Psoas muscle (tissue), 8 donors: ENCODE measurements around the gene ITPRIP. TPM values are rescaled to one million over a fixed set of nuclear protein-coding genes. Genes with fewer than 3 reads are reported as not detected.

Experiments used
- ATAC-seq, 4 donors: fragments of 200-7000 bp; cut with Tn5 transposase; one replicate each; pipeline ENCODE4 v1.9.1; 2020; ENCODE audit warnings: moderate library complexity in 3 of 4, mild to moderate bottlenecking in 2 of 4
- DNase-seq, 2 donors: peaks; one replicate each; pipeline ENCODE4 v3.0.0-alpha.2; 2020
- H3K27ac ChIP-seq: fragments of 200-600 bp; one replicate; pipeline ENCODE4 v1.8.0; 2022
- H3K27me3 ChIP-seq, 3 donors: fragments of 200-600 bp in 1 of 3; one replicate each; pipeline versions ENCODE4 v1.6.1 to v1.8.0; 2013 to 2022; ENCODE audit warnings: low read length in 2 of 3, mild to moderate bottlenecking in 2 of 3, moderate library complexity in 1 of 3; ENCODE audit not compliant: insufficient read depth in 3 of 3
- H3K36me3 ChIP-seq, 2 donors: fragments of 200-600 bp in 1 of 2; one replicate each; pipeline versions ENCODE4 v1.6.1 to v1.8.0; 2013 to 2022; ENCODE audit warnings: low read depth in 1 of 2, mild to moderate bottlenecking in 1 of 2, moderate library complexity in 1 of 2; ENCODE audit not compliant: insufficient read depth in 1 of 2
- H3K4me1 ChIP-seq: fragments of 200-600 bp; one replicate; pipeline ENCODE4 v1.8.0; 2022
- H3K4me3 ChIP-seq: fragments of 200-600 bp; one replicate; pipeline ENCODE4 v1.8.0; 2022; ENCODE audit warnings: mild to moderate bottlenecking
- H3K9me3 ChIP-seq: fragments of 200-600 bp; one replicate; pipeline ENCODE4 v1.8.0; 2022
- CTCF ChIP-seq: fragments of 200-600 bp; IDR thresholded peaks from one replicate; pipeline ENCODE4 v1.8.0; 2022; ENCODE audit warnings: antibody characterized with exemption
- WGBS, 3 donors: extraction: QIAGEN DNeasy Blood & Tissue Kit; methylation state at CpG; one replicate each; pipeline versions ENCODE4 v1.1.6 to v1.1.7; 2013; 5-methylcytosine and 5-hydroxymethylcytosine counted together
- intact Hi-C, 2 donors: fragments of 100-400 bp; cut with DNase I; formaldehyde crosslinking; loops; one replicate each; pipeline versions ENCODE4 v1.11.0 to v1.14.2; 2022
- polyA plus RNA-seq, 3 donors: library from polyadenylated mRNA; stranded (reverse); fragments of 200-250 nt; gene quantifications; one replicate each; pipeline ENCODE4 v1.2.3, GENCODE V29; 2013
- total RNA-seq, 4 donors: library from RNA; stranded (reverse); fragmentation: NEBNext Ultra II Directional in 2 of 4; extraction: Animal tissue kit (Norgen Biotek cat#: 25700) in 2 of 4; gene quantifications; one replicate each; pipeline versions ENCODE4 v1.2.1 to v1.2.4, GENCODE V29; 2021 to 2023
- donor health status: healthy with polysubstance abuse.
- donor health status: DM: no; HTN: no; CAD: no; lungs with moderate emphysema.
- donor health status: Bipolar disorder and iron deficiency.
- donor health status: healthy.
- donor health status: DM: yes; HTN: yes; CAD: no.
- donor health status: DM: no; HTN: no; CAD: no.
- donor health status: DM: no; HTN: no; CAD: no.
- donor health status: DM: yes; HTN: yes; CAD: no.

Gene ITPRIP
- total and polyA plus RNA-seq, 7 donors = 6.2 to 118 (median 9.7) TPM

- 76 to 78% (median 77%) methylated on average over 7 of the region's 7 CpGs for WGBS, 3 donors
- Histone ChIP-seq H3K9me3 (no peaks in the 10 kb centered on the region), H3K36me3 (peaks cover 9 to 29% of the 10 kb centered on the region in 2 donors), H3K27ac (peak overlapping the region; percentile 39), H3K4me1 (peaks cover 44% of the 10 kb centered on the region), H3K4me3 (no peak overlapping the region), H3K27me3 (no peaks in the 10 kb centered on the region)
- TF ChIP-seq CTCF = no peak
- ATAC-seq (no peak), DNase-seq (peak in 1 of 2 donors; percentile 47)
- intact Hi-C loops = no loop called here
Measured at GRCh38 chr10:104317726-104318299, 20.5 kb downstream of the ITPRIP start.

GRCh38 chr10:104317269-104317710, 21.0 kb downstream of the ITPRIP start:
- Histone ChIP-seq H3K27ac (no peak overlapping the region), H3K36me3 (peaks cover 9 to 33% of the 10 kb centered on the region in 2 donors), H3K9me3 (no peaks in the 10 kb centered on the region), H3K4me3 (no peak overlapping the region), H3K4me1 (peaks cover 38% of the 10 kb centered on the region), H3K27me3 (no peaks in the 10 kb centered on the region)
- WGBS, 3 donors = 29 to 36% (median 31%) methylated on average over 6 of the region's 6 CpGs
- ATAC-seq = peak in 1 of 4 donors; percentile 14
- TF ChIP-seq CTCF = no peak
- intact Hi-C loops = no loop called here
- peak in 1 of 2 donors; percentile 51 for DNase-seq

GRCh38 chr10:104316321-104317099, 21.8 kb downstream of the ITPRIP start:
- intact Hi-C loops = no loop called here
- Histone ChIP-seq H3K27ac (no peak overlapping the region), H3K4me3 (no peak overlapping the region), H3K9me3 (no peaks in the 10 kb centered on the region), H3K36me3 (peaks cover 9 to 33% of the 10 kb centered on the region in 2 donors), H3K4me1 (peaks cover 31% of the 10 kb centered on the region), H3K27me3 (no peaks in the 10 kb centered on the region)
- no peak for TF ChIP-seq CTCF
- DNase-seq (no peak), ATAC-seq (no peak)
- WGBS, 3 donors = 86 to 91% (median 86%) methylated on average over 9 of the region's 9 CpGs

GRCh38 chr10:104315486-104315921, 22.8 kb downstream of the ITPRIP start:
- no peak for ATAC-seq
- peak in 1 of 2 donors; percentile 46 for DNase-seq
- no peaks in the 10 kb centered on the region for H3K27me3 ChIP-seq
- intact Hi-C loops = no loop called here
- H3K36me3 ChIP-seq = peaks cover 9 to 33% of the 10 kb centered on the region in 2 donors
- H3K27ac ChIP-seq = no peak overlapping the region
- H3K4me3 ChIP-seq = no peak overlapping the region
- no peaks in the 10 kb centered on the region for H3K9me3 ChIP-seq
- peaks cover 23% of the 10 kb centered on the region for H3K4me1 ChIP-seq
- WGBS, 3 donors = 97 to 99% (median 98%) methylated on average over 21 to 22 of the region's 22 CpGs
- TF ChIP-seq CTCF = no peak
